Nephron progenitor cell (in vitro differentiated cells): ENCODE data around the gene DGKB.

ENCODE experiments used
- DNase-seq: peaks from one replicate; pipeline ENCODE4 v3.0.0; 2021
- H3K27ac Mint-ChIP-seq: 2 replicates; pipeline ENCODE4 v1.8.0; 2021; ENCODE audit warnings: mild to moderate bottlenecking, moderate library complexity, mixed read lengths
- H3K27me3 Mint-ChIP-seq: 2 replicates; pipeline ENCODE4 v1.8.0; 2021; ENCODE audit warnings: mild to moderate bottlenecking, low read depth, mixed read lengths; ENCODE audit not compliant: poor library complexity
- H3K36me3 Mint-ChIP-seq: 2 replicates; pipeline ENCODE4 v1.8.0; 2021; ENCODE audit warnings: low read depth, mixed read lengths
- H3K4me1 Mint-ChIP-seq: 2 replicates; pipeline ENCODE4 v1.8.0; 2021; ENCODE audit warnings: mixed read lengths
- H3K4me3 Mint-ChIP-seq: 2 replicates; pipeline ENCODE4 v1.8.0; 2021; ENCODE audit warnings: mild to moderate bottlenecking, moderate library complexity, mixed read lengths
- H3K9me3 Mint-ChIP-seq: 2 replicates; pipeline ENCODE4 v1.8.0; 2021; ENCODE audit warnings: mild to moderate bottlenecking, moderate library complexity, mixed read lengths
- TF ChIP-seq, protein P1 (sequence below): fragments of 200-600 bp; sonication (generic); IDR thresholded peaks from 2 replicates; pipeline ENCODE4 v1.5.0; 2021; ENCODE audit warnings: antibody characterized with exemption

The DGKB gene

DNA sequence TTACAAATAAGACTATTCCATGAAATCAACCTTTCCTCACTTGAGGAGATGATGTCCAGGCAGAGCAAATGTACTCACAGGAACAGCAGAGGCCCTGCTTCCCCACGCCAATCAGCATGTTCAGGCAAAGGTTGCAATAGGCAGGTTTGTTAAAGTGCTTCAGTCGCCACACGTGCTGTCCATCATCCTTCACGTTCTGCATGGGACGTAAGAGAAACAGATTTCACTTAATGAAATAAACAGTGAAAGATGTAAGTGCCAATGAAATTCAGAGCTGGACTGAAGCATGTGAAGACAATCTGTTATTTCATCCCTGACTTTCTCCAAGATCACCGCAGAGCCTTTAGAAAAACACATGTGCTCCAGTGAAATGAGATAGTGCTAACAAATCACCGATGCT lies 217.4 kb downstream of the DGKB start:
- Mint-ChIP-seq H3K27ac (no peak overlapping the region), H3K4me3 (no peak overlapping the region), H3K4me1 (peaks cover 17% of the 10 kb centered on the region), H3K9me3 (peaks cover 5% of the 10 kb centered on the region), H3K36me3 (no peaks in the 10 kb centered on the region), H3K27me3 (no peaks in the 10 kb centered on the region)
- no peak for DNase-seq
- TF ChIP-seq, protein P1, sequence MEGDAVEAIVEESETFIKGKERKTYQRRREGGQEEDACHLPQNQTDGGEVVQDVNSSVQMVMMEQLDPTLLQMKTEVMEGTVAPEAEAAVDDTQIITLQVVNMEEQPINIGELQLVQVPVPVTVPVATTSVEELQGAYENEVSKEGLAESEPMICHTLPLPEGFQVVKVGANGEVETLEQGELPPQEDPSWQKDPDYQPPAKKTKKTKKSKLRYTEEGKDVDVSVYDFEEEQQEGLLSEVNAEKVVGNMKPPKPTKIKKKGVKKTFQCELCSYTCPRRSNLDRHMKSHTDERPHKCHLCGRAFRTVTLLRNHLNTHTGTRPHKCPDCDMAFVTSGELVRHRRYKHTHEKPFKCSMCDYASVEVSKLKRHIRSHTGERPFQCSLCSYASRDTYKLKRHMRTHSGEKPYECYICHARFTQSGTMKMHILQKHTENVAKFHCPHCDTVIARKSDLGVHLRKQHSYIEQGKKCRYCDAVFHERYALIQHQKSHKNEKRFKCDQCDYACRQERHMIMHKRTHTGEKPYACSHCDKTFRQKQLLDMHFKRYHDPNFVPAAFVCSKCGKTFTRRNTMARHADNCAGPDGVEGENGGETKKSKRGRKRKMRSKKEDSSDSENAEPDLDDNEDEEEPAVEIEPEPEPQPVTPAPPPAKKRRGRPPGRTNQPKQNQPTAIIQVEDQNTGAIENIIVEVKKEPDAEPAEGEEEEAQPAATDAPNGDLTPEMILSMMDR: no peak

DNA sequence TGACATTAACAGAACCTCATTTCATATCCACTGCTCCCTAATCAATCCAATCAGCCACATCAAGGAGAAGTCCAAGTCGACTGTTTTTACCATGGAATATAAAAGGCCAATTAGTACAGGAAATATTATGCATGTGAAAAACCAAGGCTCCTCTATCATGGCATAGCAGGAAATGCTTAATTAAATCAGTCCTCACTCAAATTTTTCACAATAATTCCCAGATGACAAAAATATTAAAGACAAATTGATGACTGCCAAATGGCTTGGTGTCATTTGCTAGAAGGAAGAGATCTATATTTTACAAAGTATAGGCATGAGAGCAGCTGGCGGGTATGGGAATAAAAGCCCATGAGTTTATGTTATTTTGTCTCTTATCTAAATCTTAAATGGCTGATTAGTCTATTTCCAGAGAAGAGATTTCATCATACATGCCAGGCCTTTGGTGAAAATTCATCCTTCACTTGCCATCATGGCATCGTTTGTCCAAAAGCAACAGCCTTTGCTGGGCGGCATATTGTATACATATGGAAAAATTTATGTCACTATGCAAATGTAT lies 219.6 kb downstream of the DGKB start:
- Mint-ChIP-seq H3K27me3 (no peaks in the 10 kb centered on the region), H3K4me3 (no peak overlapping the region), H3K4me1 (peaks cover 10% of the 10 kb centered on the region), H3K9me3 (peaks cover 5% of the 10 kb centered on the region), H3K27ac (no peak overlapping the region), H3K36me3 (no peaks in the 10 kb centered on the region)
- no peak for DNase-seq
- TF ChIP-seq, protein P1: no peak

DNA sequence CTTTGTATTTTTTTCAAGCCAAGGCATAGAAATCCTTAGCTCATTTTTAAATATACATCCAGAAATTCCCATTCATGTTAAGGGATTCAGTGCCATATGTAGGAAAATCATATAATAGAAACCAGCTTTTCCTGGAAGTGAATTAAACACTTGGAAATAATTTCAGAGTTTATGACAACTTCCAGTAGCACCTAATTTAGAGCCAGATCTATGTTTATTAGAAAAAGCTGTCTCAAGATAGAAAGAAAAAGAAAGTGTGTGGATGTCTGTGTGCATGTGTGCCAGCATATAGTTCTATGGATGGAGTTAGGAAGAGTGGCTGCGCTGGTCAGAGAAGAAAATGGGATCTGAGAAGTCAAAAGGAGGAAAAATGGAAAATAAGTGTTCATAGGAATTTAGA lies 225.7 kb downstream of the DGKB start:
- H3K27ac Mint-ChIP-seq: no peak overlapping the region
- H3K4me1 Mint-ChIP-seq: peaks cover 6% of the 10 kb centered on the region
- H3K27me3 Mint-ChIP-seq: no peaks in the 10 kb centered on the region
- H3K9me3 Mint-ChIP-seq: no peaks in the 10 kb centered on the region
- no peak overlapping the region for H3K4me3 Mint-ChIP-seq
- H3K36me3 Mint-ChIP-seq: no peaks in the 10 kb centered on the region
- TF ChIP-seq, protein P1: no peak
- no peak for DNase-seq

DNA sequence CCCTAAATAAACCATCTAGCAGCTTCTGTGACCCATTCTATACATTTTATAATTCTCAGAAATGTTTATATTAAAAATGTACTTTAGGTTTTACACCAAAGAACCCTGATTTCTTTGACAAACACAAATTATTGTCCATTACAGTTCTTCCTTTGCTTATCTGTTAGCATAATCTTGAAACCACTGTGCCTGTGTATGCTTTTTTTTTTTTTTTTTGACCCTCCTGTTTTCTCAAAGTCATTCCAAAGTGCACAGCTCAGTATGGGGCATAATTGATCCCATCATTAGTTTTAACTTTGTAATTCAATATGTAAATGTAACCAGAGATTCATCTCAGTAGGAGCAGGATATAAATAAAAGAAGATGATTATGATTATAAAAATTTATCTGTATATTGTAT lies 229.3 kb downstream of the DGKB start:
- no peak overlapping the region for H3K27ac Mint-ChIP-seq
- no peak for DNase-seq
- H3K9me3 Mint-ChIP-seq: no peaks in the 10 kb centered on the region
- H3K27me3 Mint-ChIP-seq: no peaks in the 10 kb centered on the region
- TF ChIP-seq, protein P1: no peak
- no peaks in the 10 kb centered on the region for H3K36me3 Mint-ChIP-seq
- no peaks in the 10 kb centered on the region for H3K4me1 Mint-ChIP-seq
- H3K4me3 Mint-ChIP-seq: no peak overlapping the region

DNA sequence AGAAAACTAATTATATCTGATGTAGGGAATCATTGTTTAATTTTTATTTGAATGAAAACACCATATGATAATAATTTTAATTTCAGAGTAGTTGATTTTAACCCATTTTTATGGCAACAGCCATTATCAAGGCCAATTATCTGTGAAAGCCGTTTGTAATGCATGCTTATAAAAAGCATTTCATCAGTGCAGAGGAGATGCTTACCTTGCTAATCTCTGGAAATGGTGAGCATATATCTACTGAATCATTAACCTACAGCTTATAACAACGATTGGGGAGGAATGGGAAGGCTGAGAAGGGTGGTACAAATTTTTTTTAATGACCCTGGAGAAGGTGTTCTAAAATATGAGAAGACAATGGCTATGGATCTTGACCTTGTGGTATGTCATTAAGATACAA lies 235.6 kb downstream of the DGKB start:
- H3K9me3 Mint-ChIP-seq: no peaks in the 10 kb centered on the region
- H3K27me3 Mint-ChIP-seq: no peaks in the 10 kb centered on the region
- H3K4me1 Mint-ChIP-seq: no peaks in the 10 kb centered on the region
- no peak for DNase-seq
- TF ChIP-seq, protein P1: no peak
- H3K36me3 Mint-ChIP-seq: no peaks in the 10 kb centered on the region
- no peak overlapping the region for H3K4me3 Mint-ChIP-seq
- no peak overlapping the region for H3K27ac Mint-ChIP-seq

DNA sequence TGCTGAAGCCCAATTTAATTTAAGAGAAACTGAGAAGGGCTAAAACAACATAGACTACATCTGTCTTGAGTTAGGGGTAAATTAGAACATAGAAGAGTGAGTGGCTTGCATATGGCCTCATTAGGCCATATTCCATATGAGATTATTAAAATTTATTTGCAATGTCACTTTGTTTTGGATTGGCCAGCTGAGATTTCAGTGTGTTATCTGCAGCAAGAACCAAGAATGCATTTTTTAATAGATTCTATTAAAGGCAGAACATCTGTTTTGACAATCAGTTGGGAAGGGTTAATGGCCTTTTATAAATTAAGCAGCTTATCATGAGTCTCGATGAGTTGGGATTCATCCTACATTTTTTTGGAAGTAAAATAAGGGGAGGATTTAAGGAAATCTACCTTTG lies 236.2 kb downstream of the DGKB start:
- no peak overlapping the region for H3K4me3 Mint-ChIP-seq
- H3K27me3 Mint-ChIP-seq: no peaks in the 10 kb centered on the region
- no peak for DNase-seq
- no peaks in the 10 kb centered on the region for H3K36me3 Mint-ChIP-seq
- H3K27ac Mint-ChIP-seq: no peak overlapping the region
- TF ChIP-seq, protein P1: no peak
- no peaks in the 10 kb centered on the region for H3K4me1 Mint-ChIP-seq
- no peaks in the 10 kb centered on the region for H3K9me3 Mint-ChIP-seq
